ENCODE data around the gene NEK4.

Gene NEK4

DNA sequence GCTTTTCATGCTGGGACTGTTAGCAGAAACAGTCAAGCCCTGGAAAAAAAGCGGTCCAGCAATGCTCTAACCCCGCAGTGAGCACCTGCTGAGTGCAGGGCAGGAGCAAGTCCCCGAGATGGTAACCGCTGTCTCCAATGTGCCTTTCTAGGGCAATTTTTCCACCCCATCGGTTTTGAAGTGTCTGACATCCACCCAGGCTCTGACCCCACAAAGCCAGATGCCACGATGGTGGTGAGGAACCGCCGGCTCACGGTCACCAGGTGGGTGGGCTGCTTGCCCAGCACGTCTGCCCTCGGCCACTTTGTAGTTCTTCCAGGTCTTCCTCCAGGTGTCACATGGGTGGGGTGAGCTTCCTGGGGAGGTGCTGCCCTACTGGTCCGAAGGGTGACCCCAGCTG is 20.6 kb upstream of the NEK4 start:
- TF ChIP-seq, protein P1, sequence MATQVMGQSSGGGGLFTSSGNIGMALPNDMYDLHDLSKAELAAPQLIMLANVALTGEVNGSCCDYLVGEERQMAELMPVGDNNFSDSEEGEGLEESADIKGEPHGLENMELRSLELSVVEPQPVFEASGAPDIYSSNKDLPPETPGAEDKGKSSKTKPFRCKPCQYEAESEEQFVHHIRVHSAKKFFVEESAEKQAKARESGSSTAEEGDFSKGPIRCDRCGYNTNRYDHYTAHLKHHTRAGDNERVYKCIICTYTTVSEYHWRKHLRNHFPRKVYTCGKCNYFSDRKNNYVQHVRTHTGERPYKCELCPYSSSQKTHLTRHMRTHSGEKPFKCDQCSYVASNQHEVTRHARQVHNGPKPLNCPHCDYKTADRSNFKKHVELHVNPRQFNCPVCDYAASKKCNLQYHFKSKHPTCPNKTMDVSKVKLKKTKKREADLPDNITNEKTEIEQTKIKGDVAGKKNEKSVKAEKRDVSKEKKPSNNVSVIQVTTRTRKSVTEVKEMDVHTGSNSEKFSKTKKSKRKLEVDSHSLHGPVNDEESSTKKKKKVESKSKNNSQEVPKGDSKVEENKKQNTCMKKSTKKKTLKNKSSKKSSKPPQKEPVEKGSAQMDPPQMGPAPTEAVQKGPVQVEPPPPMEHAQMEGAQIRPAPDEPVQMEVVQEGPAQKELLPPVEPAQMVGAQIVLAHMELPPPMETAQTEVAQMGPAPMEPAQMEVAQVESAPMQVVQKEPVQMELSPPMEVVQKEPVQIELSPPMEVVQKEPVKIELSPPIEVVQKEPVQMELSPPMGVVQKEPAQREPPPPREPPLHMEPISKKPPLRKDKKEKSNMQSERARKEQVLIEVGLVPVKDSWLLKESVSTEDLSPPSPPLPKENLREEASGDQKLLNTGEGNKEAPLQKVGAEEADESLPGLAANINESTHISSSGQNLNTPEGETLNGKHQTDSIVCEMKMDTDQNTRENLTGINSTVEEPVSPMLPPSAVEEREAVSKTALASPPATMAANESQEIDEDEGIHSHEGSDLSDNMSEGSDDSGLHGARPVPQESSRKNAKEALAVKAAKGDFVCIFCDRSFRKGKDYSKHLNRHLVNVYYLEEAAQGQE (IDR thresholded peaks at IDR 0.05; ENCODE audit: insufficient read depth in 1 of 2, low read depth in 2 of 2, low read length in 2 of 2): no peak
- TF ChIP-seq POLR2AphosphoS5 (IDR thresholded peaks at IDR 0.05; ENCODE audit: low read depth, low read length) (no peak), SIN3A (IDR thresholded peaks at IDR 0.05; ENCODE audit: borderline replicate concordance, insufficient read depth, low read length) (no peak), TAF1 (IDR thresholded peaks at IDR 0.05; ENCODE audit: borderline replicate concordance, insufficient read depth, low read length) (no peak), FOXP2 (optimal IDR thresholded peaks at IDR 0.05; ENCODE audit: borderline replicate concordance, extremely low read depth, extremely low read length, insufficient read depth) (no peak)

DNA sequence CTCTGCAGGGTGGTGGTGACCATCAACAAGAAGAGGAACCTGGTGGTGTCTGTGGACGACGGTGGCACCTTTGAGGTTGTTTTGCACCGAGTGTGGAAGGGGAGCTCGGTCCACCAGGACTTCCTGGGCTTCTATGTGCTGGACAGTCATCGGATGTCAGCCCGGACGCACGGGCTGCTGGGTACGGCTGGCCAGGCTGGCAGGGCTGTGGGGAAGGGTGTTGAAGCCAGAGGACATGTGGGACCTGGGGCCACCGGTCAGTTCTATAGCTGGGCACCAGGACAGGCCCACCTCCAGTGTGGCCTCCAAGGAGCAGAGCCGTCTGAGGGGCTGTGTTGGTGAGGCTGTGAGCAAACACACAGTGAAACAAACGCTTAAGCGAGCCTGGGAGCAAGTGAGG is 20.0 kb upstream of the NEK4 start:
- TF ChIP-seq FOXP2 (optimal IDR thresholded peaks at IDR 0.05; ENCODE audit: borderline replicate concordance, extremely low read depth, extremely low read length, insufficient read depth) (no peak), SIN3A (IDR thresholded peaks at IDR 0.05; ENCODE audit: borderline replicate concordance, insufficient read depth, low read length) (no peak), POLR2AphosphoS5 (IDR thresholded peaks at IDR 0.05; ENCODE audit: low read depth, low read length) (no peak), TAF1 (IDR thresholded peaks at IDR 0.05; ENCODE audit: borderline replicate concordance, insufficient read depth, low read length) (no peak)
- TF ChIP-seq, protein P1 (IDR thresholded peaks at IDR 0.05; ENCODE audit: insufficient read depth in 1 of 2, low read depth in 2 of 2, low read length in 2 of 2): no peak

DNA sequence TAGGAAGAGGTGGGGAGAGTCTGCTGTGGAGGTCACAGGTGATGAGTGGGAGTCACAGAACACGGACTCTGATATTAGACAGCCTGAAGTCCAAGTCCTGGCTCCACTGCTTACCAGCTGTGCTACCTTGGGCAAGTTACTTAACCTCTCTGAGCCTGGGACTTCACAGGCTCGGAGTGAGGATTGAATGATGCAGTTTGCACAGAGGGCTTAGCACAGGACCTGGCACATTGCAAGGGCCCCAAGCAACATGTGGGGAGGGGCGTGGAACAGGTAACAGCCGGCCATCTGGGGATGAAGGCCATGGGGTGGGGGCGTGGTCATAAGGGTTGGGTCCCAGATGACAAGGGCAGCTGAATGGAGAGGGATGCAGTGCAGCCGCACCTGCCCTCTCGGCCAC is 19.6 kb upstream of the NEK4 start:
- TF ChIP-seq SIN3A (IDR thresholded peaks at IDR 0.05; ENCODE audit: borderline replicate concordance, insufficient read depth, low read length) (no peak), TAF1 (IDR thresholded peaks at IDR 0.05; ENCODE audit: borderline replicate concordance, insufficient read depth, low read length) (no peak), FOXP2 (optimal IDR thresholded peaks at IDR 0.05; ENCODE audit: borderline replicate concordance, extremely low read depth, extremely low read length, insufficient read depth) (no peak), POLR2AphosphoS5 (IDR thresholded peaks at IDR 0.05; ENCODE audit: low read depth, low read length) (no peak)
- TF ChIP-seq, protein P1 (IDR thresholded peaks at IDR 0.05; ENCODE audit: insufficient read depth in 1 of 2, low read depth in 2 of 2, low read length in 2 of 2): no peak

DNA sequence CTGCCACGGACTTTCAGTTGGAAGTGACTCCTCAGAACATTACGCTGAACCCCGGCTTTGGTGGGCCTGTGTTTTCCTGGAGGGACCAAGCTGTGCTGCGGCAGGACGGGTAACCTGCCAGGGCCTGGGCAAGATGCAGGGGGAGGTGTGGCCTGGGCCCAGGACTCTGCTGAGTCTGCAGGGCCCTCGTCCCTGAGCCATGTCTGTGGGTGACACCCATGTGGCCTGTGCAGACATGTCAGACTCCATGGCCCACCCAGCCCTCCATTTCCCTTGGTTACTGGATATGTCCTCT is 19.0 kb upstream of the NEK4 start:
- TF ChIP-seq SIN3A (IDR thresholded peaks at IDR 0.05; ENCODE audit: borderline replicate concordance, insufficient read depth, low read length): no peak
- TF ChIP-seq FOXP2 (optimal IDR thresholded peaks at IDR 0.05; ENCODE audit: borderline replicate concordance, extremely low read depth, extremely low read length, insufficient read depth): no peak
- TF ChIP-seq POLR2AphosphoS5 (IDR thresholded peaks at IDR 0.05; ENCODE audit: low read depth, low read length): no peak
- no peak for TF ChIP-seq TAF1 (IDR thresholded peaks at IDR 0.05; ENCODE audit: borderline replicate concordance, insufficient read depth, low read length)
- TF ChIP-seq, protein P1 (IDR thresholded peaks at IDR 0.05; ENCODE audit: insufficient read depth in 1 of 2, low read depth in 2 of 2, low read length in 2 of 2): no peak

Data from PFSK-1 (cell line).